Smooth muscle cell (in vitro differentiated cells): ENCODE data around the gene MRPL20. TPM values are rescaled to one million over a fixed set of nuclear protein-coding genes. Genes with fewer than 3 reads are reported as not detected.

Experiments used
- DNase-seq: peaks from one replicate; lab custom pipeline; 2025; ENCODE audit not compliant: unreplicated experiment; lab: John Stamatoyannopoulos, UW
- H2AFZ ChIP-seq: fragments of 200-600 bp; sonication (generic); 2 replicates; pipeline ENCODE4 v1.6.0; 2016; ENCODE audit warnings: antibody characterized with exemption, low read depth, mild to moderate bottlenecking
- H3F3A ChIP-seq: fragments of 200-600 bp; sonication (generic); 2 replicates; pipeline ENCODE4 v1.6.0; 2017; ENCODE audit warnings: antibody characterized with exemption, low read depth
- H3K27ac ChIP-seq: fragments of 200-600 bp; sonication (generic); 2 replicates; pipeline ENCODE4 v1.5.1; 2016; ENCODE audit warnings: low read depth, mild to moderate bottlenecking
- H3K27me3 ChIP-seq: fragments of 200-600 bp; sonication (generic); 2 replicates; pipeline ENCODE4 v1.6.1; 2016; ENCODE audit warnings: low read depth, mild to moderate bottlenecking
- H3K36me3 ChIP-seq: fragments of 200-600 bp; sonication (generic); 2 replicates; pipeline ENCODE4 v1.5.1; 2016; ENCODE audit warnings: low read depth
- H3K4me1 ChIP-seq: fragments of 200-600 bp; sonication (generic); 2 replicates; pipeline ENCODE4 v1.5.1; 2016; ENCODE audit warnings: low read depth
- H3K4me2 ChIP-seq: fragments of 200-600 bp; sonication (generic); 2 replicates; pipeline ENCODE4 v1.6.0; 2016; ENCODE audit warnings: mild to moderate bottlenecking
- H3K4me3 ChIP-seq: fragments of 200-600 bp; sonication (generic); 2 replicates; pipeline ENCODE4 v1.5.1; 2016; ENCODE audit warnings: mild to moderate bottlenecking
- H3K79me2 ChIP-seq: fragments of 200-600 bp; sonication (generic); 2 replicates; pipeline ENCODE4 v1.6.0; 2016; ENCODE audit warnings: low read depth, mild to moderate bottlenecking
- H3K9ac ChIP-seq: fragments of 200-600 bp; sonication (generic); 2 replicates; pipeline ENCODE4 v1.6.0; 2016; ENCODE audit warnings: low read depth
- H3K9me3 ChIP-seq: fragments of 200-600 bp; sonication (generic); replicated peaks from 2 replicates; pipeline ENCODE4 v1.5.1; 2016; ENCODE audit warnings: low read depth
- H4K20me1 ChIP-seq: fragments of 200-600 bp; sonication (generic); 2 replicates; pipeline ENCODE4 v1.6.0; 2016; ENCODE audit warnings: low read depth
- WGBS: methylation state at CpG from one replicate; pipeline ENCODE4 v1.1.7; 2016; ENCODE audit warnings: low lambda C conversion rate; 5-methylcytosine and 5-hydroxymethylcytosine counted together
- polyA plus RNA-seq: library from polyadenylated mRNA; unstranded; fragments of >200 nt; fragmentation: Nextera tagmentation; extraction: Ambion mirVana; gene quantifications from 2 replicates; pipeline ENCODE4 v1.2.1, GENCODE V29; 2016
- total RNA-seq: library from RNA; depleted of rRNA; stranded (reverse); fragments of >200 nt; gene quantifications from 2 replicates; pipeline ENCODE4 v1.2.3, GENCODE V29; 2014
- TF ChIP-seq, protein P1 (sequence below): fragments of 200-600 bp; sonication (generic); IDR thresholded peaks from 2 replicates; pipeline ENCODE4 v1.5.1; 2017; ENCODE audit warnings: borderline replicate concordance, mild to moderate bottlenecking, antibody characterized with exemption; ENCODE audit not compliant: insufficient read depth, poor library complexity, severe bottlenecking

The MRPL20 gene
- total and polyA plus RNA-seq, 2 experiments from 2014 or later: 99.6 to 147 TPM

DNA sequence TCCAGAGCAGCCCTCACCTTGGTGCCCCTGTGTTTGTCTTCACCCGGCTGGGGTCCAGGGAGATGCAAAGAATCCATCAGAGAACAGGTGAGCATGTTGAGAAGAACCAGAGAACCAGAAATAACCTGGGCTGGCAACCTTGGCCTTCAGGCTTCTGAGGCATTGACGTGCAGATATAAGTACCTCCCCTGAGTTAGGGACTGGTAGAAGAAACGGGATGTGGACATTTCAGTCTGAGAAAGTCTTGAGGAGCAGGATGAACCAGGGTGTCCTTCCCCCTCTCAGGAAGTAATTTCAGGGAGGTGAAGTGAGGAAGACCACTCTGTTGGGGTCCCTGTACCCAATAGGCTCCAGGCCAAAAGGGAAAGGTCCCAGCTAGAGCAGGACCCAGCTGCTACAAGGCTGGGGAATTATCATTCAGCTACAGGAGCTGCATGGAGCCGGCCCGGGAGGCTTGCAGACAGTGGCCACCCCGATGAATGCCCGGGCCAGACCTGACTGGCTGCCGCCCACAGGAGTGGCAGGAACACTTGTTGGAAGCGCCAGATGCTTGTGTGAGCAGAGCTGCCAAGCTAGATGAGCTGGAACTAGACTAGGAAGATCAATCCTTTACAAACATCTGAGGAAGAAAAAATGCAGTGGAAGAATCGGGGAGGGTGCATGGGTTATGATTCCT lies 30.4 kb downstream of the MRPL20 start:
- no peak overlapping the region for H3K9ac ChIP-seq
- TF ChIP-seq, protein P1, sequence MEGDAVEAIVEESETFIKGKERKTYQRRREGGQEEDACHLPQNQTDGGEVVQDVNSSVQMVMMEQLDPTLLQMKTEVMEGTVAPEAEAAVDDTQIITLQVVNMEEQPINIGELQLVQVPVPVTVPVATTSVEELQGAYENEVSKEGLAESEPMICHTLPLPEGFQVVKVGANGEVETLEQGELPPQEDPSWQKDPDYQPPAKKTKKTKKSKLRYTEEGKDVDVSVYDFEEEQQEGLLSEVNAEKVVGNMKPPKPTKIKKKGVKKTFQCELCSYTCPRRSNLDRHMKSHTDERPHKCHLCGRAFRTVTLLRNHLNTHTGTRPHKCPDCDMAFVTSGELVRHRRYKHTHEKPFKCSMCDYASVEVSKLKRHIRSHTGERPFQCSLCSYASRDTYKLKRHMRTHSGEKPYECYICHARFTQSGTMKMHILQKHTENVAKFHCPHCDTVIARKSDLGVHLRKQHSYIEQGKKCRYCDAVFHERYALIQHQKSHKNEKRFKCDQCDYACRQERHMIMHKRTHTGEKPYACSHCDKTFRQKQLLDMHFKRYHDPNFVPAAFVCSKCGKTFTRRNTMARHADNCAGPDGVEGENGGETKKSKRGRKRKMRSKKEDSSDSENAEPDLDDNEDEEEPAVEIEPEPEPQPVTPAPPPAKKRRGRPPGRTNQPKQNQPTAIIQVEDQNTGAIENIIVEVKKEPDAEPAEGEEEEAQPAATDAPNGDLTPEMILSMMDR: no peak
- DNase-seq: no peak
- no peaks in the 10 kb centered on the region for H3K27me3 ChIP-seq
- peaks cover 12% of the 10 kb centered on the region for H3K4me1 ChIP-seq
- H4K20me1 ChIP-seq: no peaks in the 10 kb centered on the region
- H3K9me3 ChIP-seq: no peaks in the 10 kb centered on the region
- 95% methylated on average over 10 of the region's 10 CpGs for WGBS
- H3K27ac ChIP-seq: peak overlapping the region; percentile 94
- H3K4me2 ChIP-seq: no peak overlapping the region
- H3K4me3 ChIP-seq: no peak overlapping the region
- H3F3A ChIP-seq: peaks cover 13% of the 10 kb centered on the region
- peaks cover 29% of the 10 kb centered on the region for H3K79me2 ChIP-seq
- H3K36me3 ChIP-seq: no peaks in the 10 kb centered on the region
- no peak overlapping the region for H2AFZ ChIP-seq

DNA sequence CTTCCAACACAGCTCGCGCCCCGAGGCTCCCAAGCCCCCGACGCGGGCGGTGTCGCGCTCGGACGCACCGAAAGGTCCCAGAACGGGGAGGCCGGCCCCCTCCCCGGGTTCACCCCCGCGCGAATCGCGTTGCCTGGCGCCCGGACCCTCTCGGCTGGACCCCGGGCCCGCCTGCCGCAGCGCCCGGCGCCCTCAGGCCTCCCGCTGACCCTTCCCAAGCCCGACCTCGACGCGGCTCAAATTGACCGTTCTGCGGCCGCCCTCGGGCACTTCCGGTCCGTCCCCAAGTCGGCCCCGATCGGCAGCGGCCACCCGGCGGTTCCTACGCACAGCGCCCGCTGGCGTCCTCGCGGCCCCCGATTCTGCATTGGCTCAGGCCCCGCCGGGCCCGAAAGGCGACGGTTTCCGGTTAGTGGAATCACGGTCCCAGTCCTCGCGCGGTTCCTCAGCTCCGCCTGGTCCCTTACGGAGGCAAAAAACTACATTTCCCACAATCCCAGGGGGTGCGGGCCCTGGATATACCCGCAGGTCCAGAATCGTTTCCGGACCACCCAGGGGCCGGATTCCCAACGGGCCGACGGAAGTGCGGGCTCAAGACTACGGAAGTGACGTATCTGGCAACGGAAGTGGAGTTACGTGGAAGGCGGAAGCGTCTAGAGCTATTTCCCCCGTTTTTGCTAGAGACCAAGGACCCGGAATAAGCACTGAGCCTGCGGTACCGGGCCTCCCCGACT lies 32.0 kb downstream of the MRPL20 start, which contains the start of gene AURKAIP1:
Gene AURKAIP1 (minus strand): TSS at position 279 of the 734 bp plus-strand sequence. CDS start 451 bp downstream, outside the sequence.
- Histone ChIP-seq H3K79me2 (peaks cover 29% of the 10 kb centered on the region), H3K9me3 (no peaks in the 10 kb centered on the region), H3K4me1 (peaks cover 12% of the 10 kb centered on the region), H2AFZ (peak within 1 kb of the TSS; percentile 51), H4K20me1 (no peaks in the 10 kb centered on the region), H3K27me3 (no peaks in the 10 kb centered on the region), H3K27ac (peak within 1 kb of the TSS; percentile 94), H3K36me3 (no peaks in the 10 kb centered on the region), H3K9ac (peak within 1 kb of the TSS; percentile 98), H3F3A (peaks cover 13% of the 10 kb centered on the region), H3K4me2 (peak within 1 kb of the TSS; percentile 94), H3K4me3 (peak within 1 kb of the TSS; percentile 90)
- peak; percentile 91 for DNase-seq
- TF ChIP-seq, protein P1: peak; percentile 20
- WGBS: under 1% methylated on average over 78 of the region's 85 CpGs

DNA sequence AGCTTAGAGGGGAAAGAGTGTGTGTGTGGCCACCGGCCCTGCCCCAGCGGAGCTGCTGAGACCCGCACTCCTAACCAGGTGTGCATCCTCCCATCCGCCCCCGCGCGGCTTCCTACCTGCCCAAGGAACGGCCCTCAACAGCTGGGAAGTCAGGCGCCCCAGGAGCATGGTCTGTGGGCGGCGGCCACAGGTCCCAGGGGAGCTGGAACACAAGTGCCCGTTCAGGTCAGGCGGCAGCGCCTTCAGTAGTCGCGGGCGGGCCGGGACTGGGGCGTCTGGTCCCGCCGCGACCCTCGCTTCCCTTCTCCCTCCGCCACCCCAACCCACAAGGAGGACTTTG lies 32.5 kb downstream of the MRPL20 start:
- H3K79me2 ChIP-seq: peaks cover 29% of the 10 kb centered on the region
- H3K27ac ChIP-seq: peak overlapping the region; percentile 83
- H3K4me3 ChIP-seq: peak overlapping the region; percentile 90
- H3F3A ChIP-seq: peaks cover 13% of the 10 kb centered on the region
- peaks cover 12% of the 10 kb centered on the region for H3K4me1 ChIP-seq
- H3K9ac ChIP-seq: peak overlapping the region; percentile 98
- no peak for DNase-seq
- H3K4me2 ChIP-seq: peak overlapping the region; percentile 94
- 7% methylated on average over 12 of the region's 24 CpGs for WGBS
- no peaks in the 10 kb centered on the region for H4K20me1 ChIP-seq
- no peaks in the 10 kb centered on the region for H3K27me3 ChIP-seq
- no peak overlapping the region for H2AFZ ChIP-seq
- no peaks in the 10 kb centered on the region for H3K36me3 ChIP-seq
- TF ChIP-seq, protein P1: no peak
- H3K9me3 ChIP-seq: no peaks in the 10 kb centered on the region
